Measurements from ENCODE around the gene CD4.
A peak's percentile ranks its signal among the peaks of the same experiment; 100 is the strongest.

Gene CD4

GRCh38 chr12:6778574-6779550 is 10.5 kb upstream of the CD4 start:
- peak; percentile 87 for DNase-seq

- no peak for DNase-seq
Measured at GRCh38 chr12:6779708-6780432, 9.5 kb upstream of the CD4 start.

GRCh38 chr12:6780573-6780972 is 8.8 kb upstream of the CD4 start:
- no peak for DNase-seq

- no peak for DNase-seq
Measured at GRCh38 chr12:6782119-6782518, 7.2 kb upstream of the CD4 start.

GRCh38 chr12:6782850-6783566 is 6.3 kb upstream of the CD4 start:
- DNase-seq: no peak

GRCh38 chr12:6783828-6784227 is 5.5 kb upstream of the CD4 start:
- no peak for DNase-seq

GRCh38 chr12:6784296-6784695 is 5.0 kb upstream of the CD4 start:
- no peak for DNase-seq

- DNase-seq: no peak
Measured at GRCh38 chr12:6784761-6785160, 4.6 kb upstream of the CD4 start.

GRCh38 chr12:6786416-6787094 is 2.8 kb upstream of the CD4 start:
- DNase-seq: no peak

GRCh38 chr12:6787309-6787708 is 2.0 kb upstream of the CD4 start:
- DNase-seq: no peak

- no peak for DNase-seq
Measured at GRCh38 chr12:6790496-6791150, 1.3 kb downstream of the CD4 start.

GRCh38 chr12:6791931-6792520 is 2.7 kb downstream of the CD4 start:
- DNase-seq: no peak

GRCh38 chr12:6792522-6793201 is 3.3 kb downstream of the CD4 start:
- no peak for DNase-seq

- DNase-seq: no peak
Measured at GRCh38 chr12:6795088-6795487, 5.8 kb downstream of the CD4 start.

- DNase-seq: no peak
Measured at GRCh38 chr12:6796576-6796975, 7.2 kb downstream of the CD4 start.

- DNase-seq: no peak
Measured at GRCh38 chr12:6799147-6799546, 9.8 kb downstream of the CD4 start.

- DNase-seq: no peak
Measured at GRCh38 chr12:6807170-6807569, 17.8 kb downstream of the CD4 start.

- DNase-seq: no peak
Measured at GRCh38 chr12:6809056-6809455, 19.7 kb downstream of the CD4 start.

- DNase-seq: no peak
Measured at GRCh38 chr12:6810758-6811157, 21.4 kb downstream of the CD4 start.

- DNase-seq: no peak
Measured at GRCh38 chr12:6813363-6813762, 24.0 kb downstream of the CD4 start.

- no peak for DNase-seq
Measured at GRCh38 chr12:6816598-6816997, 27.3 kb downstream of the CD4 start.
